H9 (cell line): Measurements from ENCODE around the gene PRKD3. TPM values are rescaled to one million over a fixed set of nuclear protein-coding genes. Genes with fewer than 3 reads are reported as not detected.

Source experiments
- DNase-seq: peaks from one replicate; pipeline ENCODE4 v3.0.0-alpha.2; 2017
- H2AFZ ChIP-seq: one replicate; pipeline ENCODE4 v1.6.1; 2013; ENCODE audit warnings: mild to moderate bottlenecking, low read length, control low read depth, moderate library complexity
- H2AK5ac ChIP-seq: 2 replicates; pipeline ENCODE4 v1.6.1; 2013; ENCODE audit warnings: low read length, control low read depth, mixed read lengths; ENCODE audit not compliant: insufficient read length
- H2BK120ac ChIP-seq: one replicate; pipeline ENCODE4 v1.6.1; 2013; ENCODE audit warnings: low read depth, mild to moderate bottlenecking, low read length, control low read depth, inconsistent platforms; ENCODE audit not compliant: poor library complexity, severe bottlenecking
- H2BK12ac ChIP-seq: 2 replicates; pipeline ENCODE4 v1.6.1; 2013; ENCODE audit warnings: low read length, control low read depth, mixed read lengths, low read depth; ENCODE audit not compliant: insufficient read length
- H2BK15ac ChIP-seq: 2 replicates; pipeline ENCODE4 v1.6.1; 2013; ENCODE audit warnings: low read depth, low read length, control low read depth
- H2BK20ac ChIP-seq: one replicate; pipeline ENCODE4 v1.6.1; 2013; ENCODE audit warnings: low read depth, mild to moderate bottlenecking, low read length, control low read depth, inconsistent platforms; ENCODE audit not compliant: poor library complexity, severe bottlenecking
- H2BK5ac ChIP-seq: 2 replicates; pipeline ENCODE4 v1.6.1; 2013; ENCODE audit warnings: low read length, control low read depth, mixed read lengths; ENCODE audit not compliant: insufficient read length
- H3K14ac ChIP-seq: 2 replicates; pipeline ENCODE4 v1.6.1; 2013; ENCODE audit warnings: low read length, control low read depth; ENCODE audit not compliant: insufficient read depth
- H3K18ac ChIP-seq: 2 replicates; pipeline ENCODE4 v1.6.1; 2013; ENCODE audit warnings: low read depth, mild to moderate bottlenecking, mixed read lengths, low read length, control low read depth; ENCODE audit not compliant: insufficient read length
- H3K23ac ChIP-seq: 2 replicates; pipeline ENCODE4 v1.6.1; 2013; ENCODE audit warnings: low read length, control low read depth, mixed read lengths, low read depth; ENCODE audit not compliant: insufficient read length
- H3K23me2 ChIP-seq: 2 replicates; pipeline ENCODE4 v1.6.1; 2013; ENCODE audit warnings: low read depth, mild to moderate bottlenecking, mixed read lengths, low read length, control low read depth; ENCODE audit not compliant: insufficient read length, poor library complexity, severe bottlenecking
- H3K27ac ChIP-seq: 2 replicates; pipeline ENCODE4 v1.5.1; 2013; ENCODE audit warnings: low read length, control low read depth, mixed read lengths, low read depth; ENCODE audit not compliant: insufficient read length
- H3K27me3 ChIP-seq: 2 replicates; pipeline ENCODE4 v1.6.1; 2013; ENCODE audit warnings: low read length, control low read depth, inconsistent platforms; ENCODE audit not compliant: insufficient read depth
- H3K4ac ChIP-seq: 2 replicates; pipeline ENCODE4 v1.6.1; 2013; ENCODE audit warnings: low read depth, mild to moderate bottlenecking, control low read depth, inconsistent platforms, low read length, moderate library complexity
- H3K4me1 ChIP-seq: 2 replicates; pipeline ENCODE4 v1.6.1; 2013; ENCODE audit warnings: low read length, control low read depth, inconsistent platforms; ENCODE audit not compliant: insufficient read depth
- H3K4me2 ChIP-seq: 2 replicates; pipeline ENCODE4 v1.6.1; 2013; ENCODE audit warnings: low read length, control low read depth, mixed read lengths; ENCODE audit not compliant: insufficient read length, insufficient read depth
- H3K56ac ChIP-seq: 2 replicates; pipeline ENCODE4 v1.6.1; 2013; ENCODE audit warnings: low read depth, mild to moderate bottlenecking, mixed read lengths, low read length, control low read depth; ENCODE audit not compliant: insufficient read length
- H3K79me1 ChIP-seq: 2 replicates; pipeline ENCODE4 v1.6.1; 2013; ENCODE audit warnings: low read depth, mild to moderate bottlenecking, moderate library complexity, low read length, control low read depth, inconsistent platforms; ENCODE audit not compliant: insufficient read depth, poor library complexity, severe bottlenecking
- H3K79me2 ChIP-seq: 2 replicates; pipeline ENCODE4 v1.6.1; 2013; ENCODE audit warnings: low read length, control low read depth, inconsistent platforms; ENCODE audit not compliant: insufficient read depth
- H3K9ac ChIP-seq: 2 replicates; pipeline ENCODE4 v1.6.1; 2013; ENCODE audit warnings: low read length, control low read depth, mixed read lengths; ENCODE audit not compliant: insufficient read length; ENCODE audit errors: extremely low read depth
- H3K9me3 ChIP-seq: one replicate; pipeline ENCODE4 v1.6.1; 2013; ENCODE audit warnings: low read depth, low read length, inconsistent platforms; ENCODE audit not compliant: control insufficient read depth
- H3T11ph ChIP-seq: one replicate; pipeline ENCODE4 v1.6.1; 2013; ENCODE audit warnings: mild to moderate bottlenecking, low read length, control low read depth, inconsistent platforms
- H4K20me1 ChIP-seq: one replicate; pipeline ENCODE4 v1.6.1; 2013; ENCODE audit not compliant: control insufficient read depth, insufficient read length, insufficient read depth
- H4K5ac ChIP-seq: 2 replicates; pipeline ENCODE4 v1.6.1; 2013; ENCODE audit warnings: low read depth, mild to moderate bottlenecking, mixed read lengths, low read length, control low read depth; ENCODE audit not compliant: insufficient read length
- H4K8ac ChIP-seq: replicated peaks from 2 replicates; pipeline ENCODE4 v1.6.1; 2013; ENCODE audit warnings: low read length, control low read depth, mixed read lengths, low read depth; ENCODE audit not compliant: insufficient read length
- H4K91ac ChIP-seq: 2 replicates; pipeline ENCODE4 v1.6.1; 2013; ENCODE audit warnings: low read depth, mild to moderate bottlenecking, moderate library complexity, mixed read lengths, low read length, control low read depth; ENCODE audit not compliant: insufficient read length
- H3K27ac Mint-ChIP-seq, 3 experiments: 2 replicates in 2 of 3; 3 replicates in 1 of 3; pipeline ENCODE4 v1.8.0; 2020 to 2021; ENCODE audit warnings: mixed read lengths in 3 of 3, mild to moderate bottlenecking in 1 of 3, moderate library complexity in 1 of 3
- H3K27me3 Mint-ChIP-seq: 2 replicates; pipeline ENCODE4 v1.8.0; 2021; ENCODE audit warnings: low read depth, mild to moderate bottlenecking, moderate library complexity, mixed read lengths
- H3K36me3 Mint-ChIP-seq, 3 experiments: 2 replicates in 2 of 3; 3 replicates in 1 of 3; pipeline ENCODE4 v1.8.0; 2020 to 2021; ENCODE audit warnings: low read depth in 3 of 3, mixed read lengths in 3 of 3; ENCODE audit not compliant: insufficient read depth in 1 of 3
- H3K4me1 Mint-ChIP-seq, 2 experiments: 2 replicates each; pipeline ENCODE4 v1.8.0; 2020; ENCODE audit warnings: mixed read lengths in 2 of 2
- H3K4me3 Mint-ChIP-seq, 2 experiments: 2 replicates in 1 of 2; 3 replicates in 1 of 2; pipeline ENCODE4 v1.8.0; 2020 to 2021; ENCODE audit warnings: mild to moderate bottlenecking in 2 of 2, mixed read lengths in 2 of 2, moderate library complexity in 1 of 2
- H3K9me3 Mint-ChIP-seq, 2 experiments: 2 replicates in 1 of 2; 3 replicates in 1 of 2; pipeline ENCODE4 v1.8.0; 2020; ENCODE audit warnings: mild to moderate bottlenecking in 2 of 2, mixed read lengths in 2 of 2, moderate library complexity in 1 of 2
- CTCF ChIP-seq: fragments of 200-600 bp; sonication (generic); conservative IDR thresholded peaks from 3 replicates; pipeline ENCODE4 v1.8.0; 2021; ENCODE audit warnings: antibody characterized with exemption, mild to moderate bottlenecking
- WGBS: extraction: QIAGEN DNeasy Blood & Tissue Kit; methylation state at CpG from one replicate; pipeline ENCODE4 v1.1.7; 2013; ENCODE audit warnings: missing lambda C conversion rate, low lambda C conversion rate, mixed read lengths; ENCODE audit not compliant: insufficient read length; ENCODE audit errors: extremely low coverage; 5-methylcytosine and 5-hydroxymethylcytosine counted together
- total RNA-seq: library from RNA; stranded (reverse); gene quantifications from 2 replicates; pipeline ENCODE4 v1.2.1, GENCODE V29; 2021

PRKD3 gene
- total RNA-seq, 1 experiment from 2014 or later: 63.3 TPM

GRCh38 chr2:37315364-37315763 lies 9.3 kb downstream of the PRKD3 start:
- no peak overlapping the region; the same call in 1 of the 2 replicates for H3K14ac ChIP-seq
- no peak overlapping the region for H2BK20ac ChIP-seq
- H3K4me1 ChIP-seq: peaks cover 8% of the 10 kb centered on the region
- no peak overlapping the region for H3K23ac ChIP-seq
- no CpG with 5 or more reads among the region's 3 CpGs for WGBS
- Mint-ChIP-seq H3K27me3 (no peaks in the 10 kb centered on the region), H3K4me1 (peaks cover 51 to 54% of the 10 kb centered on the region in 2 experiments), H3K4me3 (no peak overlapping the region), H3K36me3 (peaks cover 0 to 6% (median 4%) of the 10 kb centered on the region in 3 experiments; a peak in 4 of 7 replicates), H3K9me3 (no peaks in the 10 kb centered on the region), H3K27ac (peak overlapping the region in 1 of 3 experiments; percentile 24; a peak in 2 of 7 replicates)
- no peak overlapping the region for H2BK12ac ChIP-seq
- H3K9ac ChIP-seq: no peak overlapping the region
- H3K27ac ChIP-seq: no peak overlapping the region
- no peaks in the 10 kb centered on the region for H3K23me2 ChIP-seq
- H3K4ac ChIP-seq: no peak overlapping the region
- no peaks in the 10 kb centered on the region for H3K9me3 ChIP-seq
- H2AK5ac ChIP-seq: no peak overlapping the region
- H3K4me2 ChIP-seq: no peak overlapping the region
- no peaks in the 10 kb centered on the region for H4K20me1 ChIP-seq
- peaks cover 3% of the 10 kb centered on the region for H3K79me1 ChIP-seq
- H2BK120ac ChIP-seq: no peak overlapping the region
- H3K18ac ChIP-seq: no peak overlapping the region
- no peaks in the 10 kb centered on the region for H3K27me3 ChIP-seq
- H3T11ph ChIP-seq: no peak overlapping the region
- no peak for DNase-seq
- no peak overlapping the region for H4K5ac ChIP-seq
- no peak overlapping the region for H2AFZ ChIP-seq
- H4K91ac ChIP-seq: no peak overlapping the region
- no peak overlapping the region for H3K56ac ChIP-seq
- no peak overlapping the region for H2BK15ac ChIP-seq
- no peak for TF ChIP-seq CTCF
- no peak overlapping the region for H4K8ac ChIP-seq
- H2BK5ac ChIP-seq: no peak overlapping the region
- peaks cover 15% of the 10 kb centered on the region for H3K79me2 ChIP-seq
